NCI-H2171 treated with DMSO at 0.1 percent for 48 hours (cell line): Measurements from ENCODE around the gene RIC8B.

Source experiments
- DNase-seq: peaks from one replicate; lab custom pipeline; 2025; lab: John Stamatoyannopoulos, UW

RIC8B gene

DNA sequence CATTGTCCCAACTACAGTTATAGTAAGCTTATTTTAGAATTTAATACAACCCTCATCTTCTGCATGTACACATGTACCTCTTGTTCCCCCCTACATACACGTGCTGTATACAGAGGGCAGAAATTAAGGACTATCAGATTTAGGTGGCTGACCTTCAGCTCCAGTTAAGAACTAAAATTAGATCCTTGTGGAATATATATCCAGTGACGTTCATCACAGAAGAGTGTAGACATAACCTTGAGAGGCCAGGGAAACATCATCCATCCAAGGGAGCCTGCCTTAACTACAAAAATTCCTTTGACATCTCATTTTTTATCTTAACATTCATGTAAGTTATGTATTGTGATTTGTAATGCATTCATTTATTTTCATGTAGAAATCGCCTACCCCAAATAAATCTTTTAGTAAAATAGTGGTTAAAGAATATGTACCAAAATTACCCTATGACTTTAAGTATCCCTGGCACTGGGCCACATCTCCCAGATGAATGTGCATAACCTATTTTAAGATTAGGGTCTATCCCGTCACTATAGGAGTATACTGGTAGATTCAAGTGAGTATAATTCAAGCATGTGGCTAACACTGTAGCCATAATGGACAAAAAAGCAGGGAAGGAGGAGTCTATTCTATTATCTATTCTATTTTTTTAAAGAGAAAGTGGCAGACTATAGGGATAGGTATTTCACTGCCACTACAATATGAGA, 27.5 kb downstream of the RIC8B start:
- DNase-seq: no peak

GRCh38 chr12:106804668-106805067, 30.2 kb downstream of the RIC8B start:
- no peak for DNase-seq

- no peak for DNase-seq
Observed at GRCh38 chr12:106814714-106815113, 40.2 kb downstream of the RIC8B start.

GRCh38 chr12:106815741-106816140, 41.3 kb downstream of the RIC8B start:
- DNase-seq: no peak

DNA sequence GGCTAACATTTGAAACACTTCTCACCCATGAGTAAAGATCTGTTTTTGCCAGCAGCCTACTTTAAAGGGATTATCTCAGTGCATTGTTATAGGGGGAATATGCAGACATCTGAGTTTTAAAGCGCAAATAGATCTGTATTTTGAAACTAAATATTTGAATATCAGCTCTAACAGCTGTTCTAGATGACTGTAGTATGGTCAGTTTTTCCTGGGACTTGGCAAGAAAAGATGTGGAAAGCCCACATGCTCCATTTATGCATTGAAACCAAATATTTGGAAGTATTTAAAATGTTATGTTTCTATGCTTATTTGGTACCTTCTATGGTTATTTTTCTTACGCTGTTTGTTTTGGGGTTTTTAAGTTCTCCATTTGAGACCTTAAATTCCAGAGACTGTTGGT, 41.7 kb downstream of the RIC8B start:
- no peak for DNase-seq

GRCh38 chr12:106819991-106820390, 45.5 kb downstream of the RIC8B start:
- no peak for DNase-seq

DNA sequence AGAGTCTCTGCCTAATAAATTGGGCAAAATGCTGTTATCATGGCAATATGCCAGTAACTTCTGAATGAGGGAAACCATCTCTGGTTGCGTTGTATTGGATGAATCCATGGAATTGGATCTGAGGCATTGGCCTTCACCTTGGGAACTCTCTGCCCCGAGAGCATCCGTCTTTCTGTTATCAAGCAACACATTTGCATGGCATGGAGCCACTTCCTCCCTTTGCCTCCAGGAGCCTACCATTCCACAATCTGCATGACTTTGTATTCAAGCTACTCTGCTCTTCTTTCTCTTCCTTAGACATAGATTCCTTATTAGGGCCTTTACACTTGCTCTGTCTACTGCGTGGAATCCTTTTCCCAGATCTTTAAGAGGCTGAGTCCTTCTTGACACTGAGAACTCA, 57.2 kb downstream of the RIC8B start:
- no peak for DNase-seq

- no peak for DNase-seq
Observed at GRCh38 chr12:106837782-106838181, 63.3 kb downstream of the RIC8B start.

DNA sequence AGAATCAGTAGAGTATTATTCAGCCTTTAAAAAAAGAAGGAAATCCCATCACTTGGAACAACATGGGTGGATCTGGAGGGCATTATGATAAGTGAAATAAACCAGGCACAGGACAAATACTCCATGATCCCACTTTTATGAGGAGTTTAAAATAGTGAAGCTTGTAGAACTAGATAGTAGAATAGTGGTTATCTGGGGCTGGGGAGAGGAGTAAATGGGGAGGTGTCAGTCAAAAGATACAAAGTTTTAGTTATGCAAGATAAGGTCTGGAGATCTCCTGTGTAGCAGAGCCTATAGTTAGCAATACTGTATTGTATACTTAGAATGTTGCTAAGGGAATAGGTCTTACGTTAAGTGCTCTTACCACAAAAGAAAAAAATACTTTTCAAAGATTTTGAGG, 64.9 kb downstream of the RIC8B start:
- no peak for DNase-seq

DNA sequence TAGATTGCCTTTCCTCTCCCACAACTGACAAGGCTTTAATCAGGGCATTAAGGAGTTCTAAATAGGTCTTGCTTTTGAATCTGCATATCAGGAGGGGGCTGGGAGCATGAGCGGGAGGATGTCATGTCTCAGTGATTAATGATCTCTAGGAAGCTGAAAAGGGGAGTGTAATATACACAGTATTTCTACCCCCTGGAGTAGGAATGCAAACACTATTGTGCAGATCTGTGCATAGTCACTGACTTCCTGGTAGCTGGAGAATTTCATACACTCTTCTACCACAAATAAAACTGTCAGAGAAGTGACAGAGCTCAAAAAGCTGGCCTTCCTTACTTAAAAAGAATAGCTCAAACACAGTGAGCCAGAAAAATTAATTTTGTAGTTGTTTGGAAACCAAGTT, 65.8 kb downstream of the RIC8B start:
- DNase-seq: no peak

DNA sequence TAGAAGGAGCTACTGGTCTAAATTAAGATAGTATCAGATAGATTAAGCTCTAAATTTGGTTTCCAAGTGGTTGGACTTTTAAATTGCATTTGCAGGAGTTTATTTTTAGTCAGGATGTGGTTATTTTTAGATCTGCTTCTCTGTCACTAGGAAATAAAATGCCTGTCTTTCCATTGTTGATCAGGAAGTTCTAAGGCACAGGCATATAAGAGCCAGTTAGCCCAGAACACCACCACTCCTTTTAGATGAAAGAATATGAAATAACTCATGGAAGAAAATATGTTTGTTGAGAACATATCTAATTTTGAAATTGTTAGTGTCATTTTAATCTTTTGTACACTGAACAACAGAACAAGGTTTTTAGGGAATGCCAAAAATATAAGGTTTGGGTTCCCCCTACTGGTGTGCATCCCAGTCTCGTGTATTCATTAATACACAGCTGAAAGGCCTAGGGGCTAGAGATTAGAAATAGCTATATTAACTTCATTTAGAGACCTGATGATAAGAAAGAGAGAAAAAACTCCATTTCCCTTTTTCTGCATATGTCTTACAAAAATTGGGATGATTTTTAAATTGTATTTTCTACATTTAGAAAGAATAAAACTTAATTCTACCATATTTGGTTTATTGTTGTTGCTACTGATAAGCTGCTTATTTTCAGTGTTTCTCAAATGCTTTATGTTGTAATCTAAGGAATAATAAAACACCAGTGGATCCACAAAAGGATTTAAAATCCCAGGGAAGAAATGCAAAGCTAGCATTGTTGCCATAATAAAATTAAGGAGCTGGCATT, 67.2 kb downstream of the RIC8B start:
- peak; percentile 53 for DNase-seq

DNA sequence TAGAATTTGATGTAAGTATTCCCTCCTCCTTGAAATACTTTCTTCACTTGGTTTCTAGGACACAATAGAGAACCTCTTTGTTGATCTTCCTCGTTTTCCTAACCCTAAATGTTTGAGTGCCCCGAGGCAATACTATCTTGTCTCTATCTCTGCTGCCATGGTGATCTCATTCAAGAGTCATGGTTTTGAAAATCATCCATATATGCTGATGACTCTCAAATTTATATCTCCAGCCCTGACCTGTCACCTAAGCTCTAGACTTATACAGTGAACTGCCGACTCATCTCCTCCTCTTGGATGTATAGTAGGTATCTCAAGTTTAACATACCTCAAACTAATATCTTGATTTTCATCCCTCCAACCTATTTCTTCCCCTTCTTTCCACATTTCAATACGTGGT, 71.4 kb downstream of the RIC8B start:
- DNase-seq: no peak

DNA sequence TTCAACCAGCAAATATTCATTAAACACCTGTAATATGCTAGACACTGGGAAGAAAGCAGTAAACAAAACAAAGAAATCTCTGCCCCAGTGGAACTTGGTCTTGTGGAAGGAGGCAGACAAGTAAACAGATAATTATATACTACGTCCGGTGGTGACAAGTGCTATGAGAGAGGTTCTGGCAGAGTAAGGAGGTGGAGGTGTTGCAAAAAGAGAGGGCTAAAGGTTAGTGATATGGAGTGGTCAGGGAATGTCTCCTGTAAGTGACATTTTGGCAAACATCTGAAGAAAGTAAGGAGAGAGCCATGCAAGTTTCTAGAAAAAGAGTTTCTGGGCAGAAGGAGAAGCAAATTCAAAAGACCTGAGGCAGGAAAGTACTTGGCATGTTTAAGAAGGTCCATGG, 73.4 kb downstream of the RIC8B start:
- no peak for DNase-seq

- DNase-seq: no peak
Observed at GRCh38 chr12:106851306-106851705, 76.8 kb downstream of the RIC8B start.

DNA sequence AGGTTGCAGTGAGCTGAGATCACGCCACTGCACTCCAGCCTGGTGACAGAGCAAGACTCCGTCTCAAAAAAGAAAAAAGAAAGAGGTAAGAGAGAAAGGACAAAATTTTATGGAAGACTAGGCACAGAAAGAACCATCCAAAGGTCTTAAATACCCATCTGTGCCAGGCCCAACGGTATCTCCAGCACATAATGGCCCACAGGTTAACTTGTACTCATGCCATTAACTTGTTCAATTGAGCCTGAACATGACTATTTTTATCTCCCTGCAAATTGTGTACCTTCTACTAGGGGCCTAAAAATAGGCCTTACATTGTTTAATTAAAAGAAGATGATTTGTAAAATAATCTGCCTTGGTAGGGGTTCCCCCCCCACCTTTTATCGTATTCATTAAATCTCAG, 80.2 kb downstream of the RIC8B start:
- no peak for DNase-seq

DNA sequence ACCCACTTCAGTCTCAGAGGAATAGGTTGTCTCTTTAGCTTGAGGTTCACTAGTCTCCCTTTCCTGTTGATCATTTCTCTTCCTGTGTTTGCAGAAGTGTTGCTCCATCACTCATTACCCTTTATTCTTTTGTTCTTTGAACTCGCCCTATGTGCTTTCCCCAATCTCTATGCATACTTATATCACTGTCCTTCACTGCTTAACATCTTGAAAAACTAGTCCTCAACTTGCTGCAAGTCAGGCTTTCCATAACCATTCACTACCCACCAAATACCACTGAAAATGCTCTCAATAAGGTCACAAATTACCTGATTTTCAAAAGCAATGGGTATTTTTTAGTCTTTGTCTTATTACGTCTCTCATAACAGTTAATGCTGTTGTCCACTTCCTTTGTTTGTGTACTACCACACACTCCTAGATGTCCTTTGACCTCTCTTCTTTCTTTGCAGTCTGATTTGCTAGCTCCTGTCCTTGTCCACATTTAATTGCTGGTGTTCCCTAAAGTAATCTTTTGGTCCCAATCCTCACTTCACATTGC, 80.8 kb downstream of the RIC8B start:
- no peak for DNase-seq

DNA sequence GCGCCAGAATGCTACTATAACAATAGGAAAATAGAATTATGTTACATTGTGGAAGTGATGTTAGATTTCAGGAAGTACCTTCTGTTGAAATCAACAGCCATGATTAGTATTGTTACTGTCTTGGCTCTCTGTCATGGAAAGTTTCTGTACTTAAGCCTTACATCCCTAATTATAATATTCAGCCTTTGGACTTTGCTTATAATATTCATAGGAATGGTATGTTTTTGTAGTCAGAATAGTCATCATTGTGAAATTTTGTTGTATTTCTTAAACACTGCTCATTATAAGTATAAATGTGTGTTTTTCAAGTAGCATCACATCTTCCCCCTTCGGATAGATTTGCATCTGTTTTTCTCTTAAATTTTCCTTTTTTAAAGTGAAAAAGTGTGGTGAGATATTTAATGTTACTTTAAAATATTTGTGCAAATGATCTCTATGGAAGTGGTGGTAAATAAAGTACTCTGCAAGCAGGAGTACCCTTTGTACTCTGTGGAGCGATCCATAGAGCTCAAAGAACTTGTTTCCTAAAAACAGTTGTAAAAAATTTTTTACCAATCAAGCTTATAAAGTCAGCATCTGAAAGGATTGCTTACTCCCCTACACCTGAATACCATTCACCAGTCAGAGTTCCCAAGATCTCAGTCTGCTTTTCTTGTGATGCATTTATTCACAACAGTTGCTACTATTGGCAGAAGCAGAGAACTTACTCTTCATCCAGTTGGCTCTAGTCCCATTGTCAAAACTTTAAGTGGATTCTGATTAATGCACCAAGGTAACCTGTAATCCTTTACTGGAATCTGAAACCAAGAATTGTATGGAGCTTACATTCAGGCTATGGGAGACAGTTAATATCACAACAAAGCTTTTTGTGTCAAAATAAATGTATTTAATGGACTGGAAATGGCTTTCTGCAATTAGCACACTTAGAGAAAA, 87.8 kb downstream of the RIC8B start:
- peak; percentile 10 for DNase-seq

DNA sequence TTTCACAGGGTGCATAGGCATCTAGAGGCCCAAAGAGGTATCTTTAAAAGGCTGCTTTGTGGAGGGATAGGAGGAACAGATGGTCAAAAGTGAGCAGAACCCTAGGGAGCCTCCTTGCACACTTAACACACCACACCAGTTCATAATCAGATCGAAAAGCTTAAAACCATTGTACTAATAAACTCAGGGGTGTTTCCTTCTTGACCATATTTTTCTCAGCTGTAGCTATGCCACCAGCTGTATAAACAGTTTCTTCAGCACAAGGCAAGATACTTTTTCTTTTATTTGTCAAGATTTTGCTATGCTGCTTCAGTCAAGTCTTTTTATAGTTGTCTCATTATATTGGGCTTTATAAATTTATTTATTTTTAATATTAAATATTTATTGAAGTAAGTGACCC, 88.7 kb downstream of the RIC8B start:
- peak; percentile 54 for DNase-seq

DNA sequence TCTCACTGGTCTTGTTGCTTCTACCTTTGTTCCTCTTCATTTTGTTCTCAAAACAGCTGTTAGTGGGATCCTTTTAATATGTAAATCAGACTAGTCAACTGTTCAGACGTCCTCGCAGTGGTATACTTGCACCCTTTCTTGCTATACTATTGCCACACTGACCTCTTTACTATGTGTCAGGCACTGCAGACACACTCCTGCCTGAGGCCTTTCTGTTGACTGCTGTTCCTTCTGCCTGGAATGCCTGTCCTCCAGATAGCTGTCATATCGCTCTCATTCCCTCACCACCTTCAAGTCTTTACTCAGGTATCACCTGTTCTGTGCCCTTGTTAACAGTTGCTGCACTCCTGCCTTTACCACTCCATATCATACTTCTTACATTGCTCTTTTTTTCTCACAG, 91.2 kb downstream of the RIC8B start:
- no peak for DNase-seq

- no peak for DNase-seq
Observed at GRCh38 chr12:106866426-106867080, 92.1 kb downstream of the RIC8B start.

GRCh38 chr12:106867651-106868050, 93.2 kb downstream of the RIC8B start:
- no peak for DNase-seq
